Measurements from ENCODE around the gene SPSB2.

GRCh38 chr12:6850796-6851152, 22.3 kb downstream of the SPSB2 start:
- no peak for TF ChIP-seq POLR2AphosphoS5 (IDR thresholded peaks at IDR 0.05; ENCODE audit: borderline replicate concordance, low read depth, low read length)
- TF ChIP-seq EZH2 (IDR thresholded peaks at IDR 0.05): no peak
